ENCODE results near the gene DENND5A. TPM values are rescaled to one million over a fixed set of nuclear protein-coding genes. Genes with fewer than 3 reads are reported as not detected.
A peak's percentile ranks its signal among the peaks of the same experiment; 100 is the strongest.
"Not testable (repeated sequence)": the region's sequence is repeated elsewhere in the genome, so short reads cannot be mapped to it uniquely, and the experiment has no call there.

Gene DENND5A
- total and polyA plus RNA-seq, 2 donors (not counting 1 experiment from before 2014, with no cell fraction given): 41.3 to 66.5 TPM

GRCh38 chr11:9263840-9264315 lies 1.3 kb downstream of the DENND5A start:
- Histone ChIP-seq H3K4me1 (ENCODE audit: control insufficient read depth in 2 of 2, insufficient read depth in 2 of 2, low read length in 2 of 2) (peaks cover 17 to 29% of the 10 kb centered on the region in 2 donors), H2AFZ (ENCODE audit: insufficient read depth, low read depth, low read length, poor library complexity, severe bottlenecking) (peak overlapping the region; percentile 84), H3K9me3 (ENCODE audit: control extremely low read depth in 1 of 3, control insufficient read depth in 2 of 3, insufficient read depth in 1 of 3, low read length in 2 of 3) (no peaks in the 10 kb centered on the region), H3K9ac (ENCODE audit: low read length) (peak overlapping the region; percentile 93), H3K36me3 (replicated peaks in 1 of 2; ENCODE audit: control extremely low read depth in 1 of 2, control insufficient read depth in 1 of 2, extremely low read depth in 1 of 2, insufficient read depth in 2 of 2, low read length in 1 of 2) (no peaks in the 10 kb centered on the region), H3K4me2 (replicated peaks; ENCODE audit: low read depth, low read length, poor library complexity, severe bottlenecking) (peak overlapping the region; percentile 96), H3K79me2 (ENCODE audit: control insufficient read depth, insufficient read depth, low read length) (peaks cover 32% of the 10 kb centered on the region), H3K27me3 (replicated peaks in 1 of 4; ENCODE audit: control extremely low read depth in 1 of 4, control insufficient read depth in 3 of 4, insufficient read depth in 4 of 4, low read length in 3 of 4) (no peaks in the 10 kb centered on the region), H3K4me3 (ENCODE audit: control extremely low read depth in 1 of 5, extremely low read depth in 1 of 5, insufficient read depth in 1 of 5, low read depth in 2 of 5, low read length in 4 of 5) (peak overlapping the region; percentile 64 to 94 (median 91)), H4K20me1 (ENCODE audit: control insufficient read depth, insufficient read depth, low read length, poor library complexity, severe bottlenecking) (peaks cover 13% of the 10 kb centered on the region), H3K27ac (ENCODE audit: low read length in 2 of 2) (peak overlapping the region; percentile 62 to 84)
- Mint-ChIP-seq H3K4me3 (peak overlapping the region; percentile 97), H3K27me3 (no peaks in the 10 kb centered on the region), H3K27ac (peak overlapping the region; percentile 94), H3K4me1 (peaks cover 40% of the 10 kb centered on the region), H3K9me3 (ENCODE audit: insufficient read depth) (no peaks in the 10 kb centered on the region)
- ATAC-seq (ENCODE audit: low read depth) (peak; percentile 48), DNase-seq (peak; percentile 74)
- ChIA-PET POLR2A (interaction anchor here (0.7 to 0.9 kb wide), 3 partner anchors 50 to 1503 kb away, joined by 3 to 8 read pairs (median 4); partner anchors contain the start of gene ZNF143), CTCF (no interaction called here)
- intact Hi-C loops (cut with micrococcal nuclease): loop anchor here (1.0 to 5.0 kb wide), 2 partner anchors 118 to 197 kb away; partner anchors contain the start of genes IPO7 and ZNF143
- WGBS (ENCODE audit: insufficient coverage): 0% methylated on average over 5 of the region's 9 CpGs
- no peak for TF ChIP-seq EZH2 (IDR thresholded peaks at IDR 0.05; ENCODE audit: borderline replicate concordance, insufficient read depth, low read depth, low read length, poor library complexity, severe bottlenecking)
- no peak for TF ChIP-seq CTCF (IDR thresholded peaks at IDR 0.05)

- H3K27me3 Mint-ChIP-seq; H3K27ac ChIP-seq (ENCODE audit: low read length in 2 of 2); ATAC-seq (ENCODE audit: low read depth); H3K4me3 ChIP-seq (ENCODE audit: control extremely low read depth in 1 of 5, extremely low read depth in 1 of 5, insufficient read depth in 1 of 5, low read depth in 2 of 5, low read length in 4 of 5); H3K9me3 ChIP-seq (ENCODE audit: control extremely low read depth in 1 of 3, control insufficient read depth in 2 of 3, insufficient read depth in 1 of 3, low read length in 2 of 3); POLR2A ChIA-PET; H2AFZ ChIP-seq (ENCODE audit: insufficient read depth, low read depth, low read length, poor library complexity, severe bottlenecking); H3K9ac ChIP-seq (ENCODE audit: low read length); DNase-seq; H3K9me3 Mint-ChIP-seq (ENCODE audit: insufficient read depth); H3K27me3 ChIP-seq (replicated peaks in 1 of 4; ENCODE audit: control extremely low read depth in 1 of 4, control insufficient read depth in 3 of 4, insufficient read depth in 4 of 4, low read length in 3 of 4); H3K36me3 ChIP-seq (replicated peaks in 1 of 2; ENCODE audit: control extremely low read depth in 1 of 2, control insufficient read depth in 1 of 2, extremely low read depth in 1 of 2, insufficient read depth in 2 of 2, low read length in 1 of 2): not testable (repeated sequence)
- Mint-ChIP-seq H3K27ac (peak overlapping the region; percentile 75), H3K4me3 (peak overlapping the region; percentile 33), H3K4me1 (peaks cover 37% of the 10 kb centered on the region)
- peak overlapping the region; percentile 43 for H3K4me2 ChIP-seq (replicated peaks; ENCODE audit: low read depth, low read length, poor library complexity, severe bottlenecking)
- CTCF ChIA-PET: interaction anchor here (0.7 to 1.8 kb wide), 3 partner anchors 11 to 90 kb away, joined by 3 to 6 read pairs (median 4); no protein-coding TSS in a partner anchor
- H3K79me2 ChIP-seq (ENCODE audit: control insufficient read depth, insufficient read depth, low read length): peaks cover 53% of the 10 kb centered on the region
- intact Hi-C loops (cut with micrococcal nuclease): loop anchor here (5.0 kb wide), 1 partner anchor 122 kb away; the partner anchor contains the start of gene IPO7
- peaks cover 13% of the 10 kb centered on the region for H4K20me1 ChIP-seq (ENCODE audit: control insufficient read depth, insufficient read depth, low read length, poor library complexity, severe bottlenecking)
- no CpG with 5 or more reads among the region's 2 CpGs for WGBS (ENCODE audit: insufficient coverage)
- H3K4me1 ChIP-seq (ENCODE audit: control insufficient read depth in 2 of 2, insufficient read depth in 2 of 2, low read length in 2 of 2): peaks cover 17 to 28% of the 10 kb centered on the region in 2 donors
These were observed 4.4 kb downstream of the DENND5A start for GRCh38 chr11:9260838-9261146.
